AG04450 (cell line): Measurements from ENCODE around the gene CCDC40. TPM values are rescaled to one million over a fixed set of nuclear protein-coding genes. Genes with fewer than 3 reads are reported as not detected.

Experiments used
- CTCF ChIA-PET: fragments of 300-600, 350-600 bp; formaldehyde crosslinking; extraction: SDS; loops from one replicate; lab custom pipeline; 2022; ENCODE audit warnings: antibody characterized with exemption, inconsistent platforms; lab: Charles Lee
- POLR2A ChIA-PET: fragments of 350-600 bp; formaldehyde crosslinking; extraction: SDS; loops from one replicate; lab custom pipeline; 2021; ENCODE audit warnings: antibody characterized with exemption, inconsistent platforms; lab: Yijun Ruan, JAX
- DNase-seq: peaks from one replicate; pipeline ENCODE4 v3.0.0-alpha.2; 2011; ENCODE audit warnings: low read depth, low spot score
- H3K27ac ChIP-seq: one replicate; pipeline ENCODE4 v1.5.1; 2012; ENCODE audit warnings: low read depth, low read length, control low read depth
- H3K27me3 ChIP-seq: one replicate; pipeline ENCODE4 v1.6.0; 2012; ENCODE audit warnings: low read length; ENCODE audit not compliant: control insufficient read depth, insufficient read depth
- H3K4me3 ChIP-seq: 2 replicates; pipeline ENCODE4 v1.5.1; 2011; ENCODE audit warnings: mild to moderate bottlenecking, low read depth, low read length, control low read depth
- H3K9me3 ChIP-seq: 2 replicates; pipeline ENCODE4 v1.5.1; 2012; ENCODE audit warnings: low read length; ENCODE audit not compliant: control insufficient read depth, insufficient read depth
- polyA plus RNA-seq: library from polyadenylated mRNA; depleted of rRNA; stranded (reverse); fragments of >200 nt; gene quantifications from 2 replicates; pipeline ENCODE4 v1.2.3, GENCODE V29; 2011
- TF ChIP-seq, protein P1 (sequence below): IDR thresholded peaks from 2 replicates; pipeline ENCODE4 v1.5.1; 2011; ENCODE audit warnings: low read depth, low read length, control low read depth, inconsistent platforms

Gene CCDC40
- polyA plus RNA-seq, 1 experiment = 2.4 TPM

DNA sequence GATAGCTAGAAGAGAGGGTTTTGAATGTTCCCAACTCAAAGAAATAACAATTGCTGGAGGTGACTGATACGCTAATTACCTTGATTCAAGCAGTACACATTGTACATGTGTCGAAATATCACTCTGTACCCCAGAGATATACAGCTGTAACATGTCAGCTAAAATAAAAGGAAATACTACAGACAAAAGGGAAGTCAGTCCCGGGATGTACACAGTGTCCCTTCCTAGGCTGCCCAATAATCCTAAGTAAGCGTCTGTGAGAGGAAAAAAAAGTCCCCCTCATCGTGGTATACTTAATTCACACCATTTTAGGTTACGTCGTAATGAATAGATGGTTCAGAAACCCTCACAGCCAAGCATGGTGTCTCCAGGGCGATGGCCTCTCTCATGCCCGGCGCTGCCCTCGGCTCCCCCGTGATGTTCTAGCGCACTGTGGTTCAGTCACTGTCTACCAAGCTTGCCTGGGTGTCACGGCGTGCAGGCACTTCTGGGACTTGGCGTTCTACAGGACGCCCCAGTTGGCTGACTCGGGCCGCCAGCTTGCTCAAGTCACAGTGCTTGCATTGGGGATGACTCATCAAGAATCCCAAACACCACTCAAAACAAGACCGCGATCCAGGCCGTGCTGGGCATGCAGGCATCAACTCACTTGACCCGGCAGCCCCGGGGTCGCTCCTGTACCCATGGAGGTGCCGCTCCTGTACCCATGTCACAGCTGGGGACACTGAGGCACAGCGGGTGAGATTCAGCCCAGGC is 27.6 kb downstream of the CCDC40 start:
- CTCF ChIA-PET = no interaction called here
- TF ChIP-seq, protein P1, sequence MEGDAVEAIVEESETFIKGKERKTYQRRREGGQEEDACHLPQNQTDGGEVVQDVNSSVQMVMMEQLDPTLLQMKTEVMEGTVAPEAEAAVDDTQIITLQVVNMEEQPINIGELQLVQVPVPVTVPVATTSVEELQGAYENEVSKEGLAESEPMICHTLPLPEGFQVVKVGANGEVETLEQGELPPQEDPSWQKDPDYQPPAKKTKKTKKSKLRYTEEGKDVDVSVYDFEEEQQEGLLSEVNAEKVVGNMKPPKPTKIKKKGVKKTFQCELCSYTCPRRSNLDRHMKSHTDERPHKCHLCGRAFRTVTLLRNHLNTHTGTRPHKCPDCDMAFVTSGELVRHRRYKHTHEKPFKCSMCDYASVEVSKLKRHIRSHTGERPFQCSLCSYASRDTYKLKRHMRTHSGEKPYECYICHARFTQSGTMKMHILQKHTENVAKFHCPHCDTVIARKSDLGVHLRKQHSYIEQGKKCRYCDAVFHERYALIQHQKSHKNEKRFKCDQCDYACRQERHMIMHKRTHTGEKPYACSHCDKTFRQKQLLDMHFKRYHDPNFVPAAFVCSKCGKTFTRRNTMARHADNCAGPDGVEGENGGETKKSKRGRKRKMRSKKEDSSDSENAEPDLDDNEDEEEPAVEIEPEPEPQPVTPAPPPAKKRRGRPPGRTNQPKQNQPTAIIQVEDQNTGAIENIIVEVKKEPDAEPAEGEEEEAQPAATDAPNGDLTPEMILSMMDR = no peak
- Histone ChIP-seq H3K27me3 (no peaks in the 10 kb centered on the region), H3K4me3 (no peak overlapping the region), H3K27ac (no peak overlapping the region), H3K9me3 (peaks cover 5% of the 10 kb centered on the region; the same call in 1 of the 2 replicates)
- POLR2A ChIA-PET = no interaction called here
- DNase-seq = peak; percentile 11

GRCh38 chr17:80064696-80065095 is 28.3 kb downstream of the CCDC40 start:
- H3K4me3 ChIP-seq = no peak overlapping the region
- no peaks in the 10 kb centered on the region for H3K27me3 ChIP-seq
- CTCF ChIA-PET = no interaction called here
- no peak for DNase-seq
- POLR2A ChIA-PET = no interaction called here
- H3K9me3 ChIP-seq = peaks cover 5% of the 10 kb centered on the region; the same call in 1 of the 2 replicates
- TF ChIP-seq, protein P1 = no peak
- no peak overlapping the region for H3K27ac ChIP-seq

DNA sequence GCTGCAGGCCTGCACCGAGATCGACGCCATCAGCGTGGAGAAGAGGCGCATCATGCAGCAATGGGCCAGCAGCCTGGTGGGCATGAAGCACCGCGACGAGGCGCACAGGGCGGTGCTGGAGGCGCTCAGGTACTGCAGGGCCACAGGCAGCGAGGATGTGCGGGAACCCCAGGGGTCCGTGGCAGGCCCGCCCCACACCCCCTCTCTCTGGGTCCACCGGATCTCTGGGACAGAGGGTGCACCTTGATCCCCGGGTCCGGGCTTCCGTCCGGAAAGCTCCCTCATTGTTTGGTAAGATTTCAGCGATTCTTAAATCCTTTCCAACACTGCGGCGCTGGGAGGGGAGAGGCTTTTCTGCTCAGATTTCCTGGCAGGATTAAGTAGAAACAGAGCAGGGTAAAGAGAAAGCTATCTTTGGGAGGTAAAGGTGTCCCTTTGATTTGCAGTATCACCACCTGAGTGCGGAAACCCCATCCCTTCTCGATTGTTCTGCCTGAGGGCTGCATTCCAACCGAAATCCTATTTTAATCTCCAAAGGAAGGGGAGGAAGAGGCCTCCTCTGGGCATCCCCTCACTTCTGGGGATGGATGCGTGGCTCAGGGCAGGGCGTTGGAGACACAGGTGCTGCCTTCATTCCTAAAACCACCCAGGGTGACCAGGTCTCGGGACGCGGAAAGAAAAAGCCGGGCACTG is 29.2 kb downstream of the CCDC40 start:
- POLR2A ChIA-PET = no interaction called here
- Histone ChIP-seq H3K27me3 (no peaks in the 10 kb centered on the region), H3K27ac (no peak overlapping the region), H3K4me3 (no peak overlapping the region), H3K9me3 (peaks cover 5% of the 10 kb centered on the region; the same call in 1 of the 2 replicates)
- no peak for DNase-seq
- CTCF ChIA-PET = no interaction called here
- TF ChIP-seq, protein P1 = no peak

DNA sequence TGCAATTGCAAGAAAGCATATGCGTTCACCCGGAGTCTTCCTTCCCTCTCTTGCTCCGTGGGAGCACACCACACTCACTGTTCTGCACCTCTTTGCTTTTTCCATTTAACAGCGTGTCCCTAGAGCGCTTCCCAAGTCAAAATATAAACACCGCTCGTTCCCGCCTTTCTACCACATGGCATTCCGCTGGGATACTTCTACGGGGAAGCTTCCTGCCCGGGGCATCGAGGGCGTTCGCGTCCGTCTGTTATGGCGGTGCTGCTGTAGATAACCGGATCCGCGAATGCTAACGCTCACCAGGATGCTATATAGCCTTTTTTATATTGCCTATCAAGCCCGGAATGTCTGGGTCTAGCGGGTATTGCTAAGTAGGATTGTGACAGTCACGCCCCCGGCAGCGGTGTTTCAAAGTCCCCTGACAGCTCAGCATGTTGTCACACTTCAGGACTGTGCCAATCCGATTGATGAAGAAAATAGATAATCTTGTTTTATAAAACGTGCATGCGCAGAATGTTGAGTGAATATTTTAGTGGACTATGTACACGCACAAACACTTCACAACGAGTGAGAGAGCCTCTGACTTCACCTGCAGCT is 31.0 kb downstream of the CCDC40 start:
- POLR2A ChIA-PET = no interaction called here
- no peak for DNase-seq
- Histone ChIP-seq H3K27ac (no peak overlapping the region), H3K4me3 (no peak overlapping the region), H3K9me3 (peaks cover 5% of the 10 kb centered on the region; the same call in 1 of the 2 replicates), H3K27me3 (no peaks in the 10 kb centered on the region)
- TF ChIP-seq, protein P1 = no peak
- CTCF ChIA-PET = interaction anchor here (0.8 kb wide), 1 partner anchor 34 kb away, joined by 3 read pairs; the partner anchor contains the start of gene GAA
